ENCODE results near the gene RPS5.
A peak's percentile ranks its signal among the peaks of the same experiment; 100 is the strongest.

The RPS5 gene

GRCh38 chr19:58387338-58388174, 487 bp downstream of the RPS5 start:
- peak overlapping the region; percentile 98 for H3K4me3 ChIP-seq (ENCODE audit: low read depth, low read length)
- in situ Hi-C loops (cut with HindIII; ENCODE audit: low sequenced_read_pairs): no loop called here
- TF ChIP-seq CTCF (IDR thresholded peaks at IDR 0.05; ENCODE audit: low read depth, low read length): peak; percentile 13
- no peak for DNase-seq (ENCODE audit: low read depth, low spot score)

- TF ChIP-seq CTCF (IDR thresholded peaks at IDR 0.05; ENCODE audit: low read depth, low read length): no peak
- DNase-seq (ENCODE audit: low read depth, low spot score): no peak
- in situ Hi-C loops (cut with HindIII; ENCODE audit: low sequenced_read_pairs): no loop called here
- peak overlapping the region; percentile 98 for H3K4me3 ChIP-seq (ENCODE audit: low read depth, low read length)
Measured at GRCh38 chr19:58388175-58388526, 1.1 kb downstream of the RPS5 start.

GRCh38 chr19:58392945-58393724, 6.1 kb downstream of the RPS5 start:
- TF ChIP-seq CTCF (IDR thresholded peaks at IDR 0.05; ENCODE audit: low read depth, low read length): no peak
- no peak for DNase-seq (ENCODE audit: low read depth, low spot score)
- H3K4me3 ChIP-seq (ENCODE audit: low read depth, low read length): no peak overlapping the region
- in situ Hi-C loops (cut with HindIII; ENCODE audit: low sequenced_read_pairs): no loop called here

GRCh38 chr19:58393725-58394033, 6.6 kb downstream of the RPS5 start:
- no peak for TF ChIP-seq CTCF (IDR thresholded peaks at IDR 0.05; ENCODE audit: low read depth, low read length)
- DNase-seq (ENCODE audit: low read depth, low spot score): no peak
- no peak overlapping the region for H3K4me3 ChIP-seq (ENCODE audit: low read depth, low read length)
- in situ Hi-C loops (cut with HindIII; ENCODE audit: low sequenced_read_pairs): no loop called here

GRCh38 chr19:58394821-58395219, 7.8 kb downstream of the RPS5 start:
- in situ Hi-C loops (cut with HindIII; ENCODE audit: low sequenced_read_pairs): no loop called here
- TF ChIP-seq CTCF (IDR thresholded peaks at IDR 0.05; ENCODE audit: low read depth, low read length): no peak
- DNase-seq (ENCODE audit: low read depth, low spot score): no peak
- H3K4me3 ChIP-seq (ENCODE audit: low read depth, low read length): no peak overlapping the region

- no peak for DNase-seq (ENCODE audit: low read depth, low spot score)
- in situ Hi-C loops (cut with HindIII; ENCODE audit: low sequenced_read_pairs): no loop called here
- no peak for TF ChIP-seq CTCF (IDR thresholded peaks at IDR 0.05; ENCODE audit: low read depth, low read length)
- no peak within 1 kb of the TSS for H3K4me3 ChIP-seq (ENCODE audit: low read depth, low read length)
Measured at GRCh38 chr19:58395220-58395978, 8.3 kb downstream of the RPS5 start, which contains the start of gene RNF225. RNF225 (plus strand) TSS chr19:58395656; CDS start chr19:58396090, 434 bp downstream.

All from astrocyte of the spinal cord (primary cell).